Fibroblast of pulmonary artery (primary cell): ENCODE measurements around the gene FAF1.

ENCODE experiments used
- DNase-seq: peaks from one replicate; pipeline ENCODE4 v3.0.0-alpha.2; 2010; ENCODE audit warnings: low read depth
- H3K4me3 ChIP-seq: replicated peaks from 2 replicates; pipeline ENCODE4 v1.5.1; 2011; ENCODE audit warnings: low read depth, mild to moderate bottlenecking, control low read depth, low read length, moderate library complexity
- TF ChIP-seq, protein P1 (sequence below): IDR thresholded peaks from 2 replicates; pipeline ENCODE4 v1.5.1; 2011; ENCODE audit warnings: mild to moderate bottlenecking, control low read depth, low read length, inconsistent platforms; ENCODE audit errors: missing control alignments

The FAF1 gene

DNA sequence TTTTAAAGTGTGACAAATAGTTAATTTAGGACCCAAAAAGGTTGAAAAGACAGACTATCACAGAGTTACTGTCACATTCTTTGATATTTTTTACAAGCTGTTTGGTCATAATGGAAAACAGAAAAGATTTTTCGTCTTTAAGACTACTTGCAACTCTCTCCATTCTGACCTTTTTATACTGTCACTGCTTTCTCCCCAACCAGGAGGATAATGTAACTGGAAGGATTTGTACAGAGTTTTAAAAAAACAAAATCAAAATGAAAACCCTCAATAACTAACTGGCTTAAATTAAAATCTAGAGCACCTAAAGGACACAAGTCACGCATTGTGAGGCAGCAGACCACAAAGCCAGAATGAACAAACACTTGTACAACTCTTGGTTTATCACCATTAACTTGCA is 257.7 kb downstream of the FAF1 start:
- TF ChIP-seq, protein P1, sequence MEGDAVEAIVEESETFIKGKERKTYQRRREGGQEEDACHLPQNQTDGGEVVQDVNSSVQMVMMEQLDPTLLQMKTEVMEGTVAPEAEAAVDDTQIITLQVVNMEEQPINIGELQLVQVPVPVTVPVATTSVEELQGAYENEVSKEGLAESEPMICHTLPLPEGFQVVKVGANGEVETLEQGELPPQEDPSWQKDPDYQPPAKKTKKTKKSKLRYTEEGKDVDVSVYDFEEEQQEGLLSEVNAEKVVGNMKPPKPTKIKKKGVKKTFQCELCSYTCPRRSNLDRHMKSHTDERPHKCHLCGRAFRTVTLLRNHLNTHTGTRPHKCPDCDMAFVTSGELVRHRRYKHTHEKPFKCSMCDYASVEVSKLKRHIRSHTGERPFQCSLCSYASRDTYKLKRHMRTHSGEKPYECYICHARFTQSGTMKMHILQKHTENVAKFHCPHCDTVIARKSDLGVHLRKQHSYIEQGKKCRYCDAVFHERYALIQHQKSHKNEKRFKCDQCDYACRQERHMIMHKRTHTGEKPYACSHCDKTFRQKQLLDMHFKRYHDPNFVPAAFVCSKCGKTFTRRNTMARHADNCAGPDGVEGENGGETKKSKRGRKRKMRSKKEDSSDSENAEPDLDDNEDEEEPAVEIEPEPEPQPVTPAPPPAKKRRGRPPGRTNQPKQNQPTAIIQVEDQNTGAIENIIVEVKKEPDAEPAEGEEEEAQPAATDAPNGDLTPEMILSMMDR = no peak
- H3K4me3 ChIP-seq = no peak overlapping the region
- DNase-seq = no peak

DNA sequence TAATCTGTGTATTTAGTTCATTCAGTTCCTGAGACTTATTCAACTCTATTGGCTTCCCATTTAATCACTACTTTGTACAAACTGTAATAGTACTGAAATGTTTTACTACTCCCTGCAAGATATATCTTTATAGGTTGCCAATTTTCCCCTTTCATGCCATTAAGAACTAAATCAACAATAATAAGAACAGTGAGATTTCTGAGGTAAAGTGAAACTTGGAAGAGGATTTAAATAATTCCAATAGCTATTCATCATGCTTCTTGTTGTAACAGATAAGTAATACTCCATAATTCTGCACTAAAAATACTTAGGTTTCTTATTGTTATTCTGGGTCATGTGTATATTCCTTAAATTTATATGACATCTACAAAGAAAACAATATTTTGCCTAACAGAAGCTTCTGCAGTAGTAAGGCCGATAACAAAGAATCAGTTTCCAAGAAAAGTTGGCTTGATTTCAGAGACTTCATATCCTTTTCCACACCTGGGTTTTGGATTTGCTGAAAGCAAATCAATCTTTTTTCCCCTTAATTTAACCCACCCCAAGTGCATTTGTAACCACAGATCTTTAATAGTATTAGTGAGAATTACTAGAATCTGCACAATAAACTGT is 258.3 kb downstream of the FAF1 start:
- TF ChIP-seq, protein P1 = no peak
- no peak for DNase-seq
- H3K4me3 ChIP-seq = no peak overlapping the region

DNA sequence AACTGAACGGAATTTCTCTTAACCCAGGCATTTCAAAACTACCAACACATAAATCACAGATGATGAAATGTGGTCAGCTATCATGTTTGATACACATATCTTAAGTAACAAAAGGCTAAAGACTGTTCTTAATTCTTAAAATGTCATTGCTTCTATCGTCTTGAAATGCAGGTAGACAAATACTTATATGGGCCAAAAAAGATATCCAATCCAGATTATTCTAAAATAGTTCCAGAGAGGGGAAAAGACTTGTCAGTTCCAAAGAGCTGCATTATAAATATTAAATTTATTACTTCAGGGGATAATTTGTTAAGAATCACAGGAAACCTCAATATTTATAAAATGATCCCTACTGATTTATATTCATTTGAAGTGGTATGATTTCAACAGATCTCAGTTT is 259.4 kb downstream of the FAF1 start:
- no peak overlapping the region for H3K4me3 ChIP-seq
- DNase-seq = no peak
- TF ChIP-seq, protein P1 = no peak

DNA sequence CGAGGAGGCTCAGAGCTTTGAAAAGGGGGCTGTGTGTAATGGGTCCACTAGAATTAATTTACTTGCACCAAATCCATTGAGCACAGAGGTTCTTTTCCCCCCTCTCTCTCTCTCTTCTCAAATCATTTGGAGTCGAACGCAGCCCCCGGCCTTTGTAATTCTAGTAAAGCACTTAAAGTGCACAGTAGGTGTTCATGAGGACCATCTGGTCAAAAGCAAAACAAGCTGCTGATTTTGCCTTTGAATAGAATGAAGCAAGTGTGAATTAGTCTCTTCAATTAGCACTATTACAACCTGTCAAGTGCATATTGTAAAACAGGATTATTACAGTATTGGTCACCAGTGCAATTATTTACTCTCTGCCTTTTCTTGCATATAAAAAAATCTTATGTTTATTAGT is 259.9 kb downstream of the FAF1 start:
- no peak for DNase-seq
- TF ChIP-seq, protein P1 = no peak
- no peak overlapping the region for H3K4me3 ChIP-seq

DNA sequence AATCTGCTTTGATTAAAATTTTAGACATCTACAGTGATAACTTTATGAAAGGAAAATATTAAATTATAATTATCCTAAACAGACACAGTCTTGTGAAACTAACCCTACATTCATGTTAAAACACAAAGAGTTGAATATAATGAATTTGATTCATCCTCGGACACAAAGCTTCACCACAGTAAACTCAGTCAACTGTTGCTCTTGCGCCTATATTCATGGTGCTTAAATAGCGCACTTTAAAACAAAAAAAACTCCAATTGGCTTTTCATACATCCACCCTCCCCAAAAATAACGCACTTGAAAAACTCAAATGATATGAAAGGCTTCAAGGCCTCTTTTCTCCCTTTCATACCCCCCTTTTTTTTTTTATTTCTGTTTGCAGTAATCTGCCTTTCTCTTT is 260.3 kb downstream of the FAF1 start:
- TF ChIP-seq, protein P1 = no peak
- no peak overlapping the region for H3K4me3 ChIP-seq
- DNase-seq = no peak

DNA sequence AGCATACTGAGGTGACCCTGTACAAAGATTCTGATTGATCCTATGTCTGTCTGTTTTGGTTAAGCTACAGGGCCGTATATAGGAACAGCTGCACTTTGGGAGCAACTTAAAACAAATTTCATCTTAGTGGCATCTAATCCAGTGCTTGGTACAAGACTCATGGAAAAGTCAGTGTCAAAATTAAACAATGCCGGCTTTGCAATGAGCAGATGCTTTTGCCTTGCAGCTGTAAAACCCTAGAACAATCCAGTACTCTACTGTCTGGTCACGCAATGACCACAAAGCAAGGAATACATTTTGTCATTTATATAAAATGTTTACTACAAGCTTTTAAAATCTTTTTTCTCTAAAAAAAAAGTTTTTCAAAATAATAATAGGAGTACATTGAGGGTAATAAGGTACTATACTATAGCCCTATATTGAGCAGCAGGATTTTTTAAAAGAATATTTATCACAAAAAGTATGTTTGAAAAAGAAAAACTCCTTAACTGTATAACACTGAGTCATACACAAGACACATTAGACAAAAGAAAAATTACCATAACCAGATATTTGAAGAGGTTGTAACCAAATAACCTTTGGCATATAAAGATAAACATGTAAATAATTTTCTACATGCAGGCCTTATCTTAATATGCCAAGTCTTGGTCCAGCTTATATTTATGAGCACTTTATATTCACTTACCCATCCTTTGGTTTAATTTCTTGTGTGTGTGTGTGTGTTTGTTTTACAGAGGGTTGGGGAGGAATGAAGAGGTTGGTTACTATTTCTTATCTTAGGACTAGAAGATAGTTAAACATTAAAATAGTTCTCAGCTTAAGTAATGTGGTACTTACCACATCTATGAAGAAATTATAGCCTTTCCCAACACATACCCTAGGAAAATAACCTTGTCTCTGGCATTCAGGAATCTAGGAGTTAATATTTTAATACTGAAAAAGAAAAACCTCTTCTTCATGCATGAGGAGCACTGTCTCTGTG is 262.3 kb downstream of the FAF1 start:
- peak; percentile 26 for DNase-seq
- no peak overlapping the region for H3K4me3 ChIP-seq
- TF ChIP-seq, protein P1 = no peak
